Vagina (tissue), 2 donors: ENCODE data around the gene C1D.
"Not testable (repeated sequence)": the region's sequence is repeated elsewhere in the genome, so short reads cannot be mapped to it uniquely, and the experiment has no call there.

Experiments
- CTCF ChIP-seq, 3 experiments: fragments of 450-650 bp in 2 of 3; fragments of 200-600 bp in 1 of 3; sonication (generic) in 1 of 3; IDR thresholded peaks; one replicate each; pipeline ENCODE4 v1.5.1; 2017 to 2019; ENCODE audit warnings: antibody characterized with exemption in 3 of 3, mild to moderate bottlenecking in 2 of 3, moderate library complexity in 2 of 3
- POLR2A ChIP-seq, 2 donors: fragments of 450-650 bp; IDR thresholded peaks; one replicate each; pipeline ENCODE4 v1.6.1; 2017; ENCODE audit warnings: antibody characterized with exemption in 2 of 2, mild to moderate bottlenecking in 2 of 2, moderate library complexity in 2 of 2
- POLR2AphosphoS5 ChIP-seq, 2 donors: sonication (generic); formaldehyde crosslinking; IDR thresholded peaks; one replicate each; pipeline ENCODE4 v1.9.0; 2017; ENCODE audit warnings: antibody characterized with exemption in 2 of 2, mild to moderate bottlenecking in 2 of 2, low read depth in 1 of 2; ENCODE audit not compliant: insufficient read depth in 1 of 2

- not testable (repeated sequence) for TF ChIP-seq CTCF (IDR thresholded peaks at IDR 0.05); POLR2A (IDR thresholded peaks at IDR 0.05); POLR2AphosphoS5 (IDR thresholded peaks at IDR 0.05; ENCODE audit: insufficient read depth in 1 of 2, low read depth in 1 of 2)
Measured at GRCh38 chr2:67994069-67994468, 68.7 kb downstream of the C1D start.
